Right lobe of liver (tissue), 6 donors: ENCODE results near the gene SH2B2. TPM values are rescaled to one million over a fixed set of nuclear protein-coding genes. Genes with fewer than 3 reads are reported as not detected.

Experiments
- ATAC-seq, 4 donors: fragments of 200-7000 bp; cut with Tn5 transposase; one replicate each; pipeline ENCODE4 v1.9.1; 2020; ENCODE audit warnings: mild to moderate bottlenecking in 4 of 4, moderate library complexity in 4 of 4
- DNase-seq, 3 donors: peaks; one replicate each; pipeline ENCODE4 v3.0.0-alpha.2; 2020
- H3K27ac ChIP-seq, 3 donors: fragments of 200-600 bp; one replicate each; pipeline ENCODE4 v1.8.0; 2022
- H3K27me3 ChIP-seq, 2 donors: fragments of 200-600 bp; one replicate each; pipeline ENCODE4 v1.8.0; 2022
- H3K36me3 ChIP-seq, 4 donors: fragments of 200-600 bp; sonication (generic) in 1 of 4; one replicate each; pipeline versions ENCODE4 v1.5.1 to v1.8.0; 2017 to 2022; ENCODE audit warnings: control low read depth in 1 of 4
- H3K4me1 ChIP-seq, 4 donors: fragments of 200-600 bp; sonication (generic) in 1 of 4; one replicate each; pipeline versions ENCODE4 v1.5.1 to v1.8.0; 2017 to 2022; ENCODE audit warnings: control low read depth in 1 of 4
- H3K4me3 ChIP-seq, 3 donors: fragments of 200-600 bp; one replicate each; pipeline ENCODE4 v1.8.0; 2022
- H3K9me3 ChIP-seq, 4 donors: fragments of 200-600 bp; sonication (generic) in 1 of 4; one replicate each; pipeline versions ENCODE4 v1.5.1 to v1.8.0; 2017 to 2022; ENCODE audit warnings: control low read depth in 1 of 4
- POLR2A ChIP-seq: fragments of 450-650 bp; IDR thresholded peaks from one replicate; pipeline ENCODE4 v1.6.1; 2017; ENCODE audit warnings: antibody characterized with exemption, mild to moderate bottlenecking
- WGBS: methylation state at CpG from one replicate; pipeline ENCODE4 v1.1.6; 2018; ENCODE audit warnings: low coverage, low lambda C conversion rate; ENCODE audit not compliant: insufficient coverage; ENCODE audit errors: missing lambda C conversion rate; 5-methylcytosine and 5-hydroxymethylcytosine counted together
- intact Hi-C, 2 donors: fragments of 100-400 bp; cut with DNase I; formaldehyde crosslinking; loops; one replicate each; pipeline versions ENCODE4 v1.11.2 to v1.14.1; 2022
- total RNA-seq, 6 experiments: library from RNA; depleted of rRNA in 2 of 6; stranded (reverse); fragments of >200 nt in 2 of 6; fragmentation: NEBNext Ultra II Directional in 3 of 6; extraction: Animal tissue kit (Norgen Biotek cat#: 25700) in 3 of 6; gene quantifications; one replicate each; pipeline versions ENCODE4 v1.1.0 to v1.2.4, GENCODE V29; 2016 to 2023
- TF ChIP-seq, protein P1 (sequence below), 4 donors: fragments of 200-600 bp in 3 of 4; fragments of 450-650 bp in 1 of 4; IDR thresholded peaks; one replicate each; pipeline versions ENCODE4 v1.5.1 to v1.8.0; 2016 to 2022; ENCODE audit warnings: antibody characterized with exemption in 4 of 4, mild to moderate bottlenecking in 2 of 4
- donor health status: DM: no; HTN: yes; CAD: no.
- donor health status: DM: no; HTN: no; CAD: no.
- donor health status: DM: no; HTN: no; CAD: no.
- donor health status: DM: no; HTN: yes; CAD: no.
- donor health status: DM: no; HTN: yes; CAD: no.

SH2B2 gene
- total RNA-seq, 6 experiments from 2014 or later, result 1.7 to 3.1 (median 2.6) TPM

DNA sequence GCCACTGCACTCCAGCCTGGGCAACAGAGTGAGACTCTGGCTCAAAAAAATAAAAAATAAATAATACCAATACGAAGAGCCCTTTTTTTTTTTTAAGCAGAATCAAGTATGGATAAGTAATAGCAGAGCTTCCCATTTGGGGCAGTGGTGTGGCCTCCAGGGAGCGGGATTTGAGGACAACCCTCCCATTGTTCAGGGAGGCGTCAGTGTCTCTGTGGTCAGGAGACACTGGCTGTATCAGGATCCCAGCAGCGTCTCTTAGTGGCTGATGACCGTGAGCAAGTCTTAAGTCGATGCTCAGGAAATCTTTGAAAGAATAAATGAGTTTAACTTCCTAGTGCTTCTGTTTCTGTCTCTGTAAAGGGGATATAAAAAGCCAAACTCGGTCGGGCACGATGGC lies 25.2 kb upstream of the SH2B2 start:
- Histone ChIP-seq H3K27me3 (no peaks in the 10 kb centered on the region), H3K27ac (no peak overlapping the region), H3K4me3 (no peak overlapping the region), H3K9me3 (no peaks in the 10 kb centered on the region), H3K36me3 (no peaks in the 10 kb centered on the region), H3K4me1 (peaks cover 0 to 15% (median 0%) of the 10 kb centered on the region in 4 donors)
- ATAC-seq (no peak), DNase-seq (no peak)
- TF ChIP-seq POLR2A, result no peak
- intact Hi-C loops, result no loop called here
- 83% methylated on average over 8 of the region's 9 CpGs for WGBS

DNA sequence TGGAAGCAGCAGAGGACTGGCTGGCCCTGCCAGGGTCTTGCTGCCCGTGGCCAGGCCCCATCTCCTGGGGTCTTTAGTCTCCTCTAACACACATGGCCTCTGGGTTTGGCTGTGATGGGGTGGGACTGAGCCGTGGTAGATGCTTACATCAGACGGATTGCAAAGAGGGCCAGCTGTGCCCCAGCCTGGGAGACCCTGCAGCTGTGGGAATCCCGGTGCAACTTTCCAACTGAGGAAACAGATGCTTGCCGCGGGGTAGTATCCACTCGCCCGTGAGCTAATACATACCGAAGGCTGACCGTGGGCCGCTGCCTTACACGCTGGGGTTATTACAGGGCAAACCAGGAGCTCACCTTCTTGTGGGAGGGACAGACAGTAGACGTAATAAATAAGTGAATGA lies 24.1 kb upstream of the SH2B2 start:
- no peak for TF ChIP-seq POLR2A
- TF ChIP-seq, protein P1, sequence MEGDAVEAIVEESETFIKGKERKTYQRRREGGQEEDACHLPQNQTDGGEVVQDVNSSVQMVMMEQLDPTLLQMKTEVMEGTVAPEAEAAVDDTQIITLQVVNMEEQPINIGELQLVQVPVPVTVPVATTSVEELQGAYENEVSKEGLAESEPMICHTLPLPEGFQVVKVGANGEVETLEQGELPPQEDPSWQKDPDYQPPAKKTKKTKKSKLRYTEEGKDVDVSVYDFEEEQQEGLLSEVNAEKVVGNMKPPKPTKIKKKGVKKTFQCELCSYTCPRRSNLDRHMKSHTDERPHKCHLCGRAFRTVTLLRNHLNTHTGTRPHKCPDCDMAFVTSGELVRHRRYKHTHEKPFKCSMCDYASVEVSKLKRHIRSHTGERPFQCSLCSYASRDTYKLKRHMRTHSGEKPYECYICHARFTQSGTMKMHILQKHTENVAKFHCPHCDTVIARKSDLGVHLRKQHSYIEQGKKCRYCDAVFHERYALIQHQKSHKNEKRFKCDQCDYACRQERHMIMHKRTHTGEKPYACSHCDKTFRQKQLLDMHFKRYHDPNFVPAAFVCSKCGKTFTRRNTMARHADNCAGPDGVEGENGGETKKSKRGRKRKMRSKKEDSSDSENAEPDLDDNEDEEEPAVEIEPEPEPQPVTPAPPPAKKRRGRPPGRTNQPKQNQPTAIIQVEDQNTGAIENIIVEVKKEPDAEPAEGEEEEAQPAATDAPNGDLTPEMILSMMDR (IDR thresholded peaks at IDR 0.05), result no peak
- peaks cover 0 to 11% (median 0%) of the 10 kb centered on the region in 4 donors for H3K4me1 ChIP-seq
- H3K27me3 ChIP-seq, result no peaks in the 10 kb centered on the region
- no peak overlapping the region for H3K4me3 ChIP-seq
- no peaks in the 10 kb centered on the region for H3K36me3 ChIP-seq
- intact Hi-C loops, result no loop called here
- WGBS, result no CpG with 5 or more reads among the region's 13 CpGs
- ATAC-seq, result no peak
- H3K9me3 ChIP-seq, result no peaks in the 10 kb centered on the region
- no peak for DNase-seq
- H3K27ac ChIP-seq, result no peak overlapping the region

DNA sequence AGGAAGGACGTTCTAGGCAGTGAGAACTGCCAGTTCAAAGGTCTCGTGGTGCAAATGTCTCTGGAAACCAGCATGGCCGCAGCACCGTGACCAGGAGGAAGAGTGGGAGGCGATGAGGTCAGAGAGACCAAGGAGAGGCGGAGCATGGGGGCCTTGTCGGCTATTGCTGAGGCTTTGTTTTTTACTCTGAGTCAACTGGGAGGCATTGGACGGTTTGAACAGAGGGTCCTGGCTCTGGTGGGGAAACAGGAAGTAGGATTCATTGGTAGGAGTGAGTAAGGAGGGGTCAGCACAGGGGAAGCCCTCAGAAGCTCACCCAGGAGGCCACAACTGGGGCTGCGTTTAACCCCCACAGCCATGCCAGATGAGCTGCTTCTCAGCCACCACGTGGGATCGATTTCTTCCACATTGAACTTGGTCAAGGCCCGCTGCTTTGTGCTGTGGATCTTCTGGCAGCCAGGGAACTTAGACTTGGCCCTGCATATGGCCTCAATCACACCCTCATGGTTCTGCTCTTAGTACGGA lies 22.2 kb upstream of the SH2B2 start:
- H3K27ac ChIP-seq, result no peak overlapping the region
- no peak for ATAC-seq
- no peaks in the 10 kb centered on the region for H3K36me3 ChIP-seq
- H3K4me1 ChIP-seq, result no peaks in the 10 kb centered on the region
- WGBS, result 68% methylated on average over 8 of the region's 13 CpGs
- H3K4me3 ChIP-seq, result no peak overlapping the region
- no peaks in the 10 kb centered on the region for H3K27me3 ChIP-seq
- no peak for TF ChIP-seq POLR2A
- TF ChIP-seq, protein P1 (IDR thresholded peaks at IDR 0.05), result no peak
- DNase-seq, result no peak
- intact Hi-C loops, result no loop called here
- H3K9me3 ChIP-seq, result no peaks in the 10 kb centered on the region

DNA sequence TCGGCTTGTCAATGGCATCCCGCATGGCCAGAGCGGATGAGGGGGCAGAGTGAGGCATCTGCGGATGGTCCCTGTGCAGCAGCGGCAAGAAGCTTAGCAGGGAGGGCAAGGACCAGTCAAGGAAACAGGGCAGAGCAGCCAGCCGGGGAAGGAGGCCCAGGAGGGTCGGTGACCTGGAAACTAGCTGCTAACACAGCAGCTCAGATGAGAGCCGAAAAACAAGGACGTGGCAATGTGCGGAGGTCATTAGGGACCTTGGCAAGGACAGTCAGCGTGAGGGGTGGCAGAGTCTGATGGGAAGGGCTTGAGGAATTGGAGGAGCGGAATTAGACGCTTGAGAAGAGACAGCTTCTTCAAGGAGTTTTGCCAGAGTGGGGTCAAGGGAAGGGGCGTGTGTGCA lies 20.1 kb upstream of the SH2B2 start:
- Histone ChIP-seq H3K27ac (no peak overlapping the region), H3K27me3 (no peaks in the 10 kb centered on the region), H3K36me3 (no peaks in the 10 kb centered on the region), H3K4me3 (no peak overlapping the region), H3K9me3 (no peaks in the 10 kb centered on the region), H3K4me1 (no peaks in the 10 kb centered on the region)
- intact Hi-C loops, result loop anchor here in 1 of 2 donors (5.0 kb wide), 1 partner anchor 719 kb away; no protein-coding TSS in a partner anchor
- ATAC-seq, result no peak
- DNase-seq, result no peak
- 68% methylated on average over 9 of the region's 14 CpGs for WGBS
- TF ChIP-seq, protein P1 (IDR thresholded peaks at IDR 0.05), result no peak
- no peak for TF ChIP-seq POLR2A

DNA sequence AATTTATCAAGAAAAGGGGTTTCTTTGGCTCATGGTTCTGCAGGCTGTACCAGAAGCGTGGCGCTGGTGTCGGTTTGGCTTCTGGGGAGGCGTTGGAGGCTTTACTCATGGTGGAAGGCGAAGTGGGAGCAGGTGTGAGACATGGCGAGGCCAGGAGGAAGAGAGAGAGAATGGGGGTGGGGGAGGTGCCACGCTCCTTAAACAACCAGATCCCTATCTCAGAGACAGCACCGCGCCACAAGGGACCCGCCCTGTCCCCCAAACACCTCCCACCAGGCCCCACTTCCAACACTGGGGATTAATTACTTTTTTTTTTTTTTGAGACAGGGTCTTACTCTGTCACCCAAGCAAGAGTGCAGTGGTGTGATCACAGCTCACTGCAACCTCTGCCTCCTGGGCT lies 18.0 kb upstream of the SH2B2 start:
- Histone ChIP-seq H3K4me1 (no peaks in the 10 kb centered on the region), H3K27me3 (no peaks in the 10 kb centered on the region), H3K4me3 (no peak overlapping the region), H3K9me3 (no peaks in the 10 kb centered on the region), H3K36me3 (no peaks in the 10 kb centered on the region), H3K27ac (no peak overlapping the region)
- DNase-seq (no peak), ATAC-seq (no peak)
- WGBS, result 88% methylated on average over 6 of the region's 10 CpGs
- TF ChIP-seq POLR2A, result no peak
- TF ChIP-seq, protein P1 (IDR thresholded peaks at IDR 0.05), result no peak
- intact Hi-C loops, result loop anchor here in 1 of 2 donors (5.0 kb wide), 1 partner anchor 721 kb away; no protein-coding TSS in a partner anchor
